Loucy (cell line): ENCODE measurements around the gene NPTN.

Source experiments
- H2AFZ ChIP-seq: fragments of 200-600 bp; sonication (generic); 2 replicates; pipeline ENCODE4 v1.6.0; 2016; ENCODE audit warnings: antibody characterized with exemption, mild to moderate bottlenecking, low read length, moderate library complexity
- H3F3A ChIP-seq: fragments of 200-600 bp; 2 replicates; pipeline ENCODE4 v1.6.0; 2016; ENCODE audit warnings: antibody characterized with exemption, low read depth, mild to moderate bottlenecking
- H3K27me3 ChIP-seq: fragments of 200-600 bp; sonication (generic); 2 replicates; pipeline ENCODE4 v1.6.1; 2014; ENCODE audit warnings: low read length, mild to moderate bottlenecking; ENCODE audit not compliant: insufficient read depth, poor library complexity, severe bottlenecking
- H3K36me3 ChIP-seq: fragments of 200-600 bp; sonication (generic); 2 replicates; pipeline ENCODE4 v1.6.1; 2016; ENCODE audit warnings: low read length; ENCODE audit not compliant: insufficient read depth
- H3K4me1 ChIP-seq: fragments of 200-600 bp; sonication (generic); 2 replicates; pipeline ENCODE4 v1.5.1; 2014; ENCODE audit warnings: low read length, mild to moderate bottlenecking; ENCODE audit not compliant: insufficient read depth, poor library complexity, severe bottlenecking
- H3K4me2 ChIP-seq: fragments of 200-600 bp; sonication (generic); 2 replicates; pipeline ENCODE4 v1.6.0; 2014; ENCODE audit warnings: antibody characterized with exemption, low read length, low read depth, mild to moderate bottlenecking; ENCODE audit not compliant: poor library complexity, severe bottlenecking
- H3K4me3 ChIP-seq: fragments of 200-600 bp; sonication (generic); 2 replicates; pipeline ENCODE4 v1.5.1; 2014; ENCODE audit warnings: low read length, mild to moderate bottlenecking, mixed read lengths; ENCODE audit not compliant: poor library complexity, severe bottlenecking
- H3K79me2 ChIP-seq: fragments of 200-600 bp; sonication (generic); 2 replicates; pipeline ENCODE4 v1.6.1; 2014; ENCODE audit warnings: low read length; ENCODE audit not compliant: insufficient read depth
- H3K9ac ChIP-seq: fragments of 200-600 bp; sonication (generic); 2 replicates; pipeline ENCODE4 v1.6.0; 2014; ENCODE audit warnings: mild to moderate bottlenecking, low read depth, low read length, moderate library complexity; ENCODE audit not compliant: poor library complexity, severe bottlenecking
- H3K9me2 ChIP-seq: fragments of 200-600 bp; sonication (generic); replicated peaks from 2 replicates; pipeline ENCODE4 v1.6.1; 2016; ENCODE audit warnings: low read depth, low read length, mixed read lengths
- H3K9me3 ChIP-seq: fragments of 200-600 bp; sonication (generic); 2 replicates; pipeline ENCODE4 v1.6.1; 2014; ENCODE audit warnings: mild to moderate bottlenecking, antibody characterized with exemption, low read length, low read depth; ENCODE audit not compliant: insufficient read depth
- H4K20me1 ChIP-seq: fragments of 200-600 bp; sonication (generic); 2 replicates; pipeline ENCODE4 v1.6.0; 2014; ENCODE audit warnings: antibody characterized with exemption, low read length, mild to moderate bottlenecking; ENCODE audit not compliant: insufficient read depth, poor library complexity, severe bottlenecking
- EZH2phosphoT487 ChIP-seq: fragments of 200-600 bp; IDR thresholded peaks from 2 replicates; pipeline ENCODE4 v1.6.1; 2018; ENCODE audit warnings: antibody characterized with exemption, mild to moderate bottlenecking, moderate library complexity, borderline replicate concordance
- TF ChIP-seq, protein P1 (sequence below): fragments of 200-600 bp; sonication (generic); conservative IDR thresholded peaks from 2 replicates; pipeline ENCODE4 v1.5.1; 2014; ENCODE audit warnings: mild to moderate bottlenecking, antibody characterized with exemption, low read length

The NPTN gene

GRCh38 chr15:73617913-73618312, 15.3 kb downstream of the NPTN start:
- H2AFZ ChIP-seq = no peak overlapping the region
- no peak overlapping the region for H3K4me2 ChIP-seq
- H3K9me3 ChIP-seq = no peaks in the 10 kb centered on the region
- H3K9ac ChIP-seq = no peak overlapping the region
- H3K36me3 ChIP-seq = no peaks in the 10 kb centered on the region
- no peaks in the 10 kb centered on the region for H3K4me1 ChIP-seq
- TF ChIP-seq, protein P1, sequence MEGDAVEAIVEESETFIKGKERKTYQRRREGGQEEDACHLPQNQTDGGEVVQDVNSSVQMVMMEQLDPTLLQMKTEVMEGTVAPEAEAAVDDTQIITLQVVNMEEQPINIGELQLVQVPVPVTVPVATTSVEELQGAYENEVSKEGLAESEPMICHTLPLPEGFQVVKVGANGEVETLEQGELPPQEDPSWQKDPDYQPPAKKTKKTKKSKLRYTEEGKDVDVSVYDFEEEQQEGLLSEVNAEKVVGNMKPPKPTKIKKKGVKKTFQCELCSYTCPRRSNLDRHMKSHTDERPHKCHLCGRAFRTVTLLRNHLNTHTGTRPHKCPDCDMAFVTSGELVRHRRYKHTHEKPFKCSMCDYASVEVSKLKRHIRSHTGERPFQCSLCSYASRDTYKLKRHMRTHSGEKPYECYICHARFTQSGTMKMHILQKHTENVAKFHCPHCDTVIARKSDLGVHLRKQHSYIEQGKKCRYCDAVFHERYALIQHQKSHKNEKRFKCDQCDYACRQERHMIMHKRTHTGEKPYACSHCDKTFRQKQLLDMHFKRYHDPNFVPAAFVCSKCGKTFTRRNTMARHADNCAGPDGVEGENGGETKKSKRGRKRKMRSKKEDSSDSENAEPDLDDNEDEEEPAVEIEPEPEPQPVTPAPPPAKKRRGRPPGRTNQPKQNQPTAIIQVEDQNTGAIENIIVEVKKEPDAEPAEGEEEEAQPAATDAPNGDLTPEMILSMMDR = no peak
- no peak for TF ChIP-seq EZH2phosphoT487
- H4K20me1 ChIP-seq = peaks cover 23% of the 10 kb centered on the region
- H3K27me3 ChIP-seq = no peaks in the 10 kb centered on the region
- H3K4me3 ChIP-seq = no peak overlapping the region
- H3K9me2 ChIP-seq = no peaks in the 10 kb centered on the region
- no peaks in the 10 kb centered on the region for H3F3A ChIP-seq
- peaks cover 81% of the 10 kb centered on the region for H3K79me2 ChIP-seq

- TF ChIP-seq, protein P1 = no peak
- TF ChIP-seq EZH2phosphoT487 = no peak
- peaks cover 18% of the 10 kb centered on the region for H4K20me1 ChIP-seq
- peaks cover 78% of the 10 kb centered on the region for H3K79me2 ChIP-seq
- no peak overlapping the region for H3K9ac ChIP-seq
- no peaks in the 10 kb centered on the region for H3K36me3 ChIP-seq
- H3K27me3 ChIP-seq = no peaks in the 10 kb centered on the region
- H2AFZ ChIP-seq = no peak overlapping the region
- H3K4me1 ChIP-seq = no peaks in the 10 kb centered on the region
- no peaks in the 10 kb centered on the region for H3F3A ChIP-seq
- no peaks in the 10 kb centered on the region for H3K9me3 ChIP-seq
- H3K4me2 ChIP-seq = no peak overlapping the region
- no peak overlapping the region for H3K4me3 ChIP-seq
- H3K9me2 ChIP-seq = no peaks in the 10 kb centered on the region
These were observed 15.8 kb downstream of the NPTN start for GRCh38 chr15:73617301-73617831.

DNA sequence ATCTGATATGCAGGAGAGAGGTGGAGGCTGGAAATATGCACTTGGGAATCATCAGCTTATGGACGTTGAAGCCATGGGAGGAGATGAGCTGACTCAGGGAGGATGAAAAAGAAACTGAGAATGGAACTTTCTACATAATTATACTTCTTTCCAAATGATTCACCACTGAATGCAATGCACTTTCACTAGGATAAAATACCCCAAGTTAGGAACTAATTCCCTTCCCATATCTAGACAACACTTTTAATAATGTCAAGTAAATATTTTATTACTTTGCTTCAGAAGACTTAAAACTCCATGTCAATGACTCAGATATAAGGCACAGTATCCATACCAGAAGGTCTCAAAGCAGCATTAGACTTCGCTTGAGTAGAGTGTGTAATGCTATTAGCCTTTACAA, 24.2 kb downstream of the NPTN start:
- Histone ChIP-seq H3K4me3 (no peak overlapping the region), H3K79me2 (peaks cover 86% of the 10 kb centered on the region), H3F3A (no peaks in the 10 kb centered on the region), H4K20me1 (peaks cover 13% of the 10 kb centered on the region), H3K9me2 (no peaks in the 10 kb centered on the region), H3K27me3 (no peaks in the 10 kb centered on the region), H3K9me3 (no peaks in the 10 kb centered on the region), H3K4me1 (peaks cover 14% of the 10 kb centered on the region), H3K9ac (no peak overlapping the region), H3K36me3 (no peaks in the 10 kb centered on the region), H3K4me2 (no peak overlapping the region), H2AFZ (no peak overlapping the region)
- TF ChIP-seq EZH2phosphoT487 = no peak
- TF ChIP-seq, protein P1 = no peak
